K562 (cell line): Measurements from ENCODE around the gene PSMC3IP. TPM values are rescaled to one million over a fixed set of nuclear protein-coding genes. Genes with fewer than 3 reads are reported as not detected.

Experiments
- ELK3 ChIP-seq: fragments of 450-650 bp; formaldehyde crosslinking; IDR thresholded peaks from 2 replicates; pipeline ENCODE4 v1.4.0; 2020; ENCODE audit warnings: mild to moderate bottlenecking
- HCFC1 ChIP-seq: IDR thresholded peaks from 2 replicates; pipeline ENCODE4 v1.6.1; 2012; ENCODE audit warnings: low read depth, low read length, improper control_type of control experiment
- HLTF ChIP-seq: fragments of 450-650 bp; IDR thresholded peaks from 2 replicates; pipeline ENCODE4 v1.6.1; 2016
- KLF1 ChIP-seq: fragments of 450-650 bp; IDR thresholded peaks from 2 replicates; pipeline ENCODE4 v1.6.1; 2016; ENCODE audit warnings: missing genetic modification characterization, missing compliant biosample characterization
- MCM2 ChIP-seq: fragments of 450-650 bp; IDR thresholded peaks from 2 replicates; pipeline ENCODE4 v1.6.1; 2017; ENCODE audit warnings: low read depth, mild to moderate bottlenecking
- MTA2 ChIP-seq: fragments of 450-650 bp; IDR thresholded peaks from 2 replicates; pipeline ENCODE4 v1.6.1; 2016; ENCODE audit warnings: low read depth
- POLR3G ChIP-seq: IDR thresholded peaks from 2 replicates; pipeline ENCODE4 v1.6.1; 2011; ENCODE audit not compliant: insufficient read length, insufficient replicate concordance; ENCODE audit errors: extremely low read depth
- SMARCA5 ChIP-seq: fragments of 450-650 bp; IDR thresholded peaks from 2 replicates; pipeline ENCODE4 v1.6.1; 2016
- SOX6 ChIP-seq: fragments of 450-650 bp; IDR thresholded peaks from 2 replicates; pipeline ENCODE4 v1.6.1; 2014; ENCODE audit warnings: mild to moderate bottlenecking
- SREBF2 ChIP-seq: sonication (generic); formaldehyde crosslinking; IDR thresholded peaks from 2 replicates; pipeline ENCODE4 v1.4.0; 2020; ENCODE audit warnings: mild to moderate bottlenecking, missing genetic modification reagents
- SRSF1 ChIP-seq: fragments of 200-400 bp; formaldehyde crosslinking; IDR thresholded peaks from 2 replicates; pipeline ENCODE4 v1.6.1; 2017; ENCODE audit warnings: mild to moderate bottlenecking, low read depth, low read length, moderate library complexity
- ZBTB34 ChIP-seq: fragments of 250-450 bp; sonication (Bioruptor Pico); IDR thresholded peaks from 2 replicates; pipeline ENCODE4 v1.8.0; 2021; ENCODE audit warnings: mild to moderate bottlenecking, moderate library complexity
- ZFP30 ChIP-seq: fragments of 250-450 bp; sonication (Bioruptor Pico); IDR thresholded peaks from 2 replicates; pipeline ENCODE4 v1.8.0; 2022; ENCODE audit warnings: moderate library complexity, mild to moderate bottlenecking, inconsistent platforms, borderline replicate concordance
- ZNF384 ChIP-seq: IDR thresholded peaks from 2 replicates; pipeline ENCODE4 v1.6.1; 2012; ENCODE audit warnings: low read depth, low read length, improper control_type of control experiment
- ZNF77 ChIP-seq: fragments of 250-450 bp; sonication (Bioruptor Pico); IDR thresholded peaks from 2 replicates; pipeline ENCODE4 v1.5.0; 2020
- polyA plus RNA-seq, 8 experiments: library from polyadenylated mRNA; depleted of rRNA in 4 of 8; stranded (reverse) in 5 of 8; unstranded in 3 of 8; fragments of >200 nt; fragmentation: Nextera tagmentation in 2 of 8; fragmentation: Illumina TruSeq in 1 of 8; extraction: Ambion mirVana in 2 of 8; extraction: Trizol in 1 of 8; gene quantifications; 2 replicates each; pipeline versions ENCODE4 v1.2.1 to v1.2.3, GENCODE V29; 2011 to 2014; ENCODE audit warnings: inconsistent platforms in 1 of 8, missing spikeins in 1 of 8
- total RNA-seq, 7 experiments: library from RNA; depleted of rRNA in 6 of 7; stranded (reverse); fragments of >200 nt in 6 of 7; fragmentation: Illumina TruSeq in 2 of 7; extraction: Trizol in 2 of 7; gene quantifications; 2 replicates each; pipeline versions ENCODE4 v1.2.1 to v1.2.3, GENCODE V29; 2011 to 2021; ENCODE audit warnings: low replicate concordance in 1 of 7
- TF ChIP-seq, protein P1 (sequence below): sonication (generic); formaldehyde crosslinking; IDR thresholded peaks from 2 replicates; pipeline ENCODE4 v1.8.1; 2023; ENCODE audit warnings: missing genetic modification reagents, mild to moderate bottlenecking, borderline replicate concordance
- TF ChIP-seq, protein P2 (sequence below): IDR thresholded peaks from 2 replicates; pipeline ENCODE4 v1.6.1; 2011; ENCODE audit warnings: borderline replicate concordance, low read depth, mild to moderate bottlenecking, moderate library complexity, low read length; ENCODE audit not compliant: insufficient read depth, poor library complexity, severe bottlenecking

PSMC3IP gene
- total and polyA plus RNA-seq, 9 of the 15 experiments (the other 6 are each of a cell fraction or from before 2014, with no cell fraction given): 13.8 to 65.6 (median 32.8) TPM

- TF ChIP-seq, protein P1, sequence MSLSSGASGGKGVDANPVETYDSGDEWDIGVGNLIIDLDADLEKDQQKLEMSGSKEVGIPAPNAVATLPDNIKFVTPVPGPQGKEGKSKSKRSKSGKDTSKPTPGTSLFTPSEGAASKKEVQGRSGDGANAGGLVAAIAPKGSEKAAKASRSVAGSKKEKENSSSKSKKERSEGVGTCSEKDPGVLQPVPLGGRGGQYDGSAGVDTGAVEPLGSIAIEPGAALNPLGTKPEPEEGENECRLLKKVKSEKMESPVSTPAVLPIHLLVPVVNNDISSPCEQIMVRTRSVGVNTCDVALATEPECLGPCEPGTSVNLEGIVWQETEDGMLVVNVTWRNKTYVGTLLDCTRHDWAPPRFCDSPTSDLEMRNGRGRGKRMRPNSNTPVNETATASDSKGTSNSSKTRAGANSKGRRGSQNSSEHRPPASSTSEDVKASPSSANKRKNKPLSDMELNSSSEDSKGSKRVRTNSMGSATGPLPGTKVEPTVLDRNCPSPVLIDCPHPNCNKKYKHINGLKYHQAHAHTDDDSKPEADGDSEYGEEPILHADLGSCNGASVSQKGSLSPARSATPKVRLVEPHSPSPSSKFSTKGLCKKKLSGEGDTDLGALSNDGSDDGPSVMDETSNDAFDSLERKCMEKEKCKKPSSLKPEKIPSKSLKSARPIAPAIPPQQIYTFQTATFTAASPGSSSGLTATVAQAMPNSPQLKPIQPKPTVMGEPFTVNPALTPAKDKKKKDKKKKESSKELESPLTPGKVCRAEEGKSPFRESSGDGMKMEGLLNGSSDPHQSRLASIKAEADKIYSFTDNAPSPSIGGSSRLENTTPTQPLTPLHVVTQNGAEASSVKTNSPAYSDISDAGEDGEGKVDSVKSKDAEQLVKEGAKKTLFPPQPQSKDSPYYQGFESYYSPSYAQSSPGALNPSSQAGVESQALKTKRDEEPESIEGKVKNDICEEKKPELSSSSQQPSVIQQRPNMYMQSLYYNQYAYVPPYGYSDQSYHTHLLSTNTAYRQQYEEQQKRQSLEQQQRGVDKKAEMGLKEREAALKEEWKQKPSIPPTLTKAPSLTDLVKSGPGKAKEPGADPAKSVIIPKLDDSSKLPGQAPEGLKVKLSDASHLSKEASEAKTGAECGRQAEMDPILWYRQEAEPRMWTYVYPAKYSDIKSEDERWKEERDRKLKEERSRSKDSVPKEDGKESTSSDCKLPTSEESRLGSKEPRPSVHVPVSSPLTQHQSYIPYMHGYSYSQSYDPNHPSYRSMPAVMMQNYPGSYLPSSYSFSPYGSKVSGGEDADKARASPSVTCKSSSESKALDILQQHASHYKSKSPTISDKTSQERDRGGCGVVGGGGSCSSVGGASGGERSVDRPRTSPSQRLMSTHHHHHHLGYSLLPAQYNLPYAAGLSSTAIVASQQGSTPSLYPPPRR (CRISPR knock-in tag): no peak
- TF ChIP-seq ZFP30 (no peak), SREBF2 (peak; percentile 64; the same call in 1 of the 2 replicates), SMARCA5 (0 out of 2 replicates have a peak, but pooled peaks have one; percentile 38), KLF1 (no peak), ZBTB34 (CRISPR knock-in tag) (no peak), MCM2 (no peak), MTA2 (no peak), HCFC1 (peak; percentile 64), HLTF (no peak), ELK3 (CRISPR knock-in tag) (no peak), ZNF384 (no peak), POLR3G (no peak), SOX6 (peak; percentile 17; the same call in 1 of the 2 replicates), ZNF77 (CRISPR knock-in tag) (no peak), SRSF1 (no peak)
- TF ChIP-seq, protein P2, sequence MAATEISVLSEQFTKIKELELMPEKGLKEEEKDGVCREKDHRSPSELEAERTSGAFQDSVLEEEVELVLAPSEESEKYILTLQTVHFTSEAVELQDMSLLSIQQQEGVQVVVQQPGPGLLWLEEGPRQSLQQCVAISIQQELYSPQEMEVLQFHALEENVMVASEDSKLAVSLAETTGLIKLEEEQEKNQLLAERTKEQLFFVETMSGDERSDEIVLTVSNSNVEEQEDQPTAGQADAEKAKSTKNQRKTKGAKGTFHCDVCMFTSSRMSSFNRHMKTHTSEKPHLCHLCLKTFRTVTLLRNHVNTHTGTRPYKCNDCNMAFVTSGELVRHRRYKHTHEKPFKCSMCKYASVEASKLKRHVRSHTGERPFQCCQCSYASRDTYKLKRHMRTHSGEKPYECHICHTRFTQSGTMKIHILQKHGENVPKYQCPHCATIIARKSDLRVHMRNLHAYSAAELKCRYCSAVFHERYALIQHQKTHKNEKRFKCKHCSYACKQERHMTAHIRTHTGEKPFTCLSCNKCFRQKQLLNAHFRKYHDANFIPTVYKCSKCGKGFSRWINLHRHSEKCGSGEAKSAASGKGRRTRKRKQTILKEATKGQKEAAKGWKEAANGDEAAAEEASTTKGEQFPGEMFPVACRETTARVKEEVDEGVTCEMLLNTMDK: peak; percentile 63
Observed at GRCh38 chr17:42577532-42578281, at the start of gene PSMC3IP (continued).
